Heart right ventricle (tissue), 16 donors: ENCODE data around the gene UBE2M. TPM values are rescaled to one million over a fixed set of nuclear protein-coding genes. Genes with fewer than 3 reads are reported as not detected.
"Not testable (repeated sequence)": the region's sequence is repeated elsewhere in the genome, so short reads cannot be mapped to it uniquely, and the experiment has no call there.

ENCODE experiments used
- ATAC-seq, 8 donors: fragments of 200-7000 bp; cut with Tn5 transposase; one replicate each; pipeline ENCODE4 v1.9.1; 2020; ENCODE audit warnings: mild to moderate bottlenecking in 8 of 8, moderate library complexity in 8 of 8, moderate number of reproducible peaks in 1 of 8
- DNase-seq, 2 donors: peaks; one replicate each; pipeline ENCODE4 v3.0.0-alpha.2; 2020
- H3K27ac ChIP-seq, 10 donors: fragments of 200-600 bp; sonication (generic) in 2 of 10; one replicate each; pipeline versions ENCODE4 v1.5.0 to v1.8.0; 2020 to 2022; ENCODE audit warnings: mild to moderate bottlenecking in 3 of 10
- H3K27me3 ChIP-seq, 7 donors: fragments of 200-600 bp; one replicate each; pipeline ENCODE4 v1.8.0; 2021 to 2022; ENCODE audit warnings: mild to moderate bottlenecking in 2 of 7
- H3K36me3 ChIP-seq, 9 donors: fragments of 200-600 bp; sonication (generic) in 1 of 9; one replicate each; pipeline versions ENCODE4 v1.5.0 to v1.8.0; 2020 to 2022; ENCODE audit warnings: mild to moderate bottlenecking in 2 of 9
- H3K4me1 ChIP-seq, 9 donors: fragments of 200-600 bp; sonication (generic) in 1 of 9; one replicate each; pipeline versions ENCODE4 v1.5.0 to v1.8.0; 2020 to 2022; ENCODE audit warnings: mild to moderate bottlenecking in 4 of 9
- H3K4me3 ChIP-seq, 10 donors: fragments of 200-600 bp; sonication (generic) in 2 of 10; one replicate each; pipeline versions ENCODE4 v1.5.0 to v1.8.0; 2020 to 2022; ENCODE audit warnings: mild to moderate bottlenecking in 7 of 10, moderate library complexity in 2 of 10
- H3K9me3 ChIP-seq, 11 donors: fragments of 200-600 bp in 10 of 11; sonication (generic) in 2 of 11; one replicate each; pipeline versions ENCODE4 v1.5.0 to v1.8.0; 2013 to 2022; ENCODE audit warnings: mild to moderate bottlenecking in 2 of 11, control low read depth in 1 of 11, moderate library complexity in 1 of 11
- WGBS, 2 donors: extraction: QIAGEN DNeasy Blood & Tissue Kit; methylation state at CpG; one replicate each; pipeline ENCODE4 v1.1.7; 2013; ENCODE audit warnings: inconsistent platforms in 1 of 2; 5-methylcytosine and 5-hydroxymethylcytosine counted together
- intact Hi-C, 10 donors: fragments of 100-400 bp; cut with DNase I; formaldehyde crosslinking; loops; one replicate each; pipeline versions ENCODE4 v1.11.1 to v1.14.2; 2022
- polyA plus RNA-seq, 2 donors: library from polyadenylated mRNA; stranded (reverse); fragments of 200-250 nt; gene quantifications; one replicate each; pipeline ENCODE4 v1.2.3, GENCODE V29; 2013
- total RNA-seq, 10 donors: library from RNA; stranded (reverse); fragmentation: NEBNext Ultra II Directional in 3 of 10; extraction: Animal tissue kit (Norgen Biotek cat#: 25700) in 3 of 10; gene quantifications; one replicate each; pipeline versions ENCODE4 v1.2.1 to v1.2.4, GENCODE V29; 2021 to 2023
- TF ChIP-seq, protein P1 (sequence below), 9 donors: fragments of 200-600 bp; sonication (generic) in 2 of 9; IDR thresholded peaks; one replicate each; pipeline versions ENCODE4 v1.5.0 to v1.8.0; 2021 to 2022; ENCODE audit warnings: antibody characterized with exemption in 9 of 9, mild to moderate bottlenecking in 5 of 9, moderate library complexity in 1 of 9
- donor health status: Arrhythmogenic right ventricular cardiomyopathy.
- donor health status: ischemic (EF 13 %, LVEDD 7.1; RV severe dilation, severe dysfunction).
- donor health status: healthy with polysubstance abuse.
- donor health status: DM: no; HTN: yes; CAD: no.
- donor health status: DM: no; HTN: no; CAD: no.
- donor health status: ischemic (EF 25% LVEDD 6.9; RV normal size, moderate dysfunction).
- donor health status: ischemic (EF 25% LVEDD 5.7; RV mildly dilated, moderate dysfunction).
- donor health status: healthy.
- donor health status: DM: yes; HTN: yes; CAD: no.
- donor health status: Ischemic cardiomyopathy.
- donor health status: ischemic (EF 35%, LVEDD 5.7; RV mildly dilated, moderate dysfunction).
- donor health status: nonischemic (EF 11% LVEDD 7.7; RV severe dilation, severe dysfunction).
- donor health status: DM: yes; HTN: yes; CAD: no.
- donor health status: PGD.
- donor health status: ischemic (EF 29% LVEDD 5.4; RV normal size, mild dysfunction).
- donor health status: nonischemic (EF 23%, LVEDD 6.1; RV moderate dilation, normal function).

The UBE2M gene
- total and polyA plus RNA-seq, 12 donors, result 45.4 to 146 (median 118) TPM

DNA sequence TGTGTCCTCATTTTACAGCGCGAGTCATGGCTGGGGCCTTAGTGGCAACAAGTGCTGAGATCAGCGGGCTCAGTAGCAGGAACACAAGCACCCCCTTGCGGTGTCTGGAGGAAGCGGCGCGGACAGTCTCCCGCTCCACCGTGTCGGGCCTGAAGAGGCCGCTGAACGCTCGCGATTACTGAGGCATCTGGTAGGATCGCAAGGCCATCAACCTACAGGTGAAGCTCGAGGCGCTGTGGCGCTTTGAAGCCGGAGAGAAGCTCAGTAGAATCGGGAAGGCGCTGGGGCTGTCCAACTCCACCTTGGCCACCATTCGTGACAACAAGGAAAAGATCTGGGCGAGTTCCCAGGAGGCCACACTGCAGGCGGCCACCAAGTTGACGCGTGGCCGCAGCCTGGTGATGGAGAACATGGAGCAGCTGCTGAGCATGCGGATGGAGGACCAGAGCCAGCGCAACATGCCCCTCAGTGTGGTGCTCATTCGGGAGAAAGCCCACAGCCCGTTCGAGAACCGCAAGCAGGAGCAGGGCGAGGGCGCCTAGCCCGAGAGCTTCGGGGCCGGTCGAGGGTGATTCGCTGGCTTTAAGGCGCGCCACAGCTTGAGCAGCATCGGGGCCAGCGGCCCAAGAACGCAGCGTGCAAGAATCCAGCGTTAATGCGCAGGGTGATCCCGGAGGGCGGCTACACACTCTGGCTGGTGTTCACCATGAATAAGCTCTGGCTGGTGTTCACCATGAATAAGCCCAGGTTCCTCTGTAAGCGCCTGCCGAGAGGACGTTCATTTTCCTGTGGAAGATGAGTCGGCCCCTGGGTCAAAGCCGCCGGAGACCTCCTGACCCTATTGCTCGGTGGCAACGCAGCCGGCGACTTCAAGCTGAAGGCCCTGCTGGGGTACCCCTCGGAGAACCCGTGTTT, 23.1 kb upstream of the UBE2M start:
- peaks cover 0 to 42% (median 10%) of the 10 kb centered on the region in 9 donors for H3K36me3 ChIP-seq
- H3K4me1 ChIP-seq, result peaks cover 0 to 20% (median 8%) of the 10 kb centered on the region in 9 donors
- TF ChIP-seq, protein P1, sequence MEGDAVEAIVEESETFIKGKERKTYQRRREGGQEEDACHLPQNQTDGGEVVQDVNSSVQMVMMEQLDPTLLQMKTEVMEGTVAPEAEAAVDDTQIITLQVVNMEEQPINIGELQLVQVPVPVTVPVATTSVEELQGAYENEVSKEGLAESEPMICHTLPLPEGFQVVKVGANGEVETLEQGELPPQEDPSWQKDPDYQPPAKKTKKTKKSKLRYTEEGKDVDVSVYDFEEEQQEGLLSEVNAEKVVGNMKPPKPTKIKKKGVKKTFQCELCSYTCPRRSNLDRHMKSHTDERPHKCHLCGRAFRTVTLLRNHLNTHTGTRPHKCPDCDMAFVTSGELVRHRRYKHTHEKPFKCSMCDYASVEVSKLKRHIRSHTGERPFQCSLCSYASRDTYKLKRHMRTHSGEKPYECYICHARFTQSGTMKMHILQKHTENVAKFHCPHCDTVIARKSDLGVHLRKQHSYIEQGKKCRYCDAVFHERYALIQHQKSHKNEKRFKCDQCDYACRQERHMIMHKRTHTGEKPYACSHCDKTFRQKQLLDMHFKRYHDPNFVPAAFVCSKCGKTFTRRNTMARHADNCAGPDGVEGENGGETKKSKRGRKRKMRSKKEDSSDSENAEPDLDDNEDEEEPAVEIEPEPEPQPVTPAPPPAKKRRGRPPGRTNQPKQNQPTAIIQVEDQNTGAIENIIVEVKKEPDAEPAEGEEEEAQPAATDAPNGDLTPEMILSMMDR (IDR thresholded peaks at IDR 0.05), result peak; percentile 84 to 99 (median 96)
- no peaks in the 10 kb centered on the region for H3K9me3 ChIP-seq
- DNase-seq (peak; percentile 88 to 89), ATAC-seq (peak; percentile 86 to 96 (median 93))
- intact Hi-C loops, result no loop called here
- no peak overlapping the region for H3K4me3 ChIP-seq
- H3K27ac ChIP-seq, result peak overlapping the region in 7 of 10 donors; percentile 20 to 78 (median 51)
- no peaks in the 10 kb centered on the region for H3K27me3 ChIP-seq
- whole genome bisulfite sequencing, 2 donors, result 65 to 69% methylated on average over 62 of the region's 62 CpGs

DNA sequence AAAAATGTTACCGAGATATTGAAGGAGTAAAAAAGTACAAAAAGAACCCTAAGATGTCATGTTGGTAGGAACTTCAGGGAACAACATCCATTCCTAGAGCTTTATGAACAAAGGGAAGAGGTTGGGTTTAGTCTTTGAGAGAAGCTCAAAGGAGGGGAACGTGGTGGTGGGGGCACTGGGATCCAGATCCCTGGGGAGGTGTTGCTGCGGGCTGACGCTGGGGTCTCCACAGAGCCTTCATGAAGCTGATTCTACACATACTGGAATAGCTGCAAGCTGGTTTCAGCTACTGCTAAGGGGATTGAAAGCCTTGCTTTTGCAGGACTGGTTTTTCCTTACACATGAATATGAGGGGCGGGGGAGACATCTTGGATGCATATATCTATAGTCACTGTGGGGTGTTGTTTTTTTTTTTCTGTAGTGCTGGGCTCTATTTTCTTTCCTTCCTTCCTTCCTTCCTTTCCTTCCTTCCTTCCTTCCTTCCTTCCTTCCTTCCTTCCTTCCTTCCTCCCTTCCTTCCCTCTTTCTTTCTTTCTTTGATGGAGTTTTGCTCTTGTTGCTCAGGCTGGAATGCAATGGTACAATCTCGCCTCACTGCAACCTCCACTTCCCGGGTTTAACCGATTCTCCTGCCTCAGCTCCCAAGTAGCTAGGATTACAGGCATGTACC, 21.2 kb upstream of the UBE2M start:
- Histone ChIP-seq H3K36me3 (peaks cover 0 to 41% (median 10%) of the 10 kb centered on the region in 9 donors), H3K4me1 (peaks cover 2 to 28% (median 9%) of the 10 kb centered on the region in 9 donors), H3K27me3 (no peaks in the 10 kb centered on the region), H3K9me3 (no peaks in the 10 kb centered on the region), H3K4me3 (no peak overlapping the region), H3K27ac (no peak overlapping the region)
- 88 to 91% methylated on average over 8 of the region's 8 CpGs for WGBS, 2 donors
- ATAC-seq, result no peak
- DNase-seq, result no peak
- TF ChIP-seq, protein P1 (IDR thresholded peaks at IDR 0.05), result no peak
- intact Hi-C loops, result no loop called here

DNA sequence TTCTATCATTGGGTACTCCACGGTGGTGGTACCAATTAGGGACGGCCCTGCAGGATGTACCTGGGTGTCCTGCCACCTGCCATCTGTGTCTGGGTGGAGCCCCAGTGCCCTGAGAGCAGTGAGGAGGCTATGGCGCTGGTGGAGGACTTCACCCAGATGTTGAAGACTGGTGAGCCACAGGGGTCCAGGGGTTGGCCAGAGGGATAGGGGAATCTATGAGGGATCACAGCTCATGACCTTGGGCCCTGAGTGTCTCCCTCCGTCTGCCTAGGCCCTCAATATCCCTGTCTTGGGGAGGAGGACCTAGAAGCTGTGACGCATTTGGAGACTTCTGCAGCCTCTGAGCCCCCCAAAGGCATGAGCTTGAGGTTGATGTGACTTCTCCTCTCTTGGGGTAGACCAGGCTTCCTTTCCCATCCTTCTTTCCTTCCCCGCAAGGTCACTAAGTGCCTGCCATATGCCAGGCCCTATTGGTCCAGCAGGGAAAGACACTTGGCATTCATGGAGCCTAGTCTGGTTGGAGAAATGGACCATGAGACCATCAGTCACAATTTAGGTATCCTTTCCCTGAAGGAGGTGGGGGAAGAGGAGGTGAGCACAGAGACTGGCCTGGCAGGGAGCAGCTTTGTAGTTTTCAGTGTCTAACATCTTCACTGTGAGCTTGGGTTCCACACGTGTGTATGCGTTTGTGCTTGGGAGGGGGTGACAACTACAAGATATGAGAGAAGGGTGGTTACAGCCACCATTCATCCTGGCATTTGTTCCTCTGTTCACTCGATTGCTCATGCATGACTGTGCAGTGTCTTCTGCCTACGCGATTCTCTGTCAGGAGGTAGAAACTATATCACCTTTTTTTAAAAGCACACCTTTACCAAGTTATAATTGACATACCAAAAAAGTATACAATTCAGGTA, 19.9 kb upstream of the UBE2M start:
- Histone ChIP-seq H3K36me3 (peaks cover 0 to 28% (median 4%) of the 10 kb centered on the region in 9 donors), H3K27me3 (no peaks in the 10 kb centered on the region), H3K4me1 (peaks cover 11 to 39% (median 15%) of the 10 kb centered on the region in 9 donors), H3K27ac (no peak overlapping the region), H3K9me3 (no peaks in the 10 kb centered on the region), H3K4me3 (no peak overlapping the region)
- WGBS, 2 donors, result 91% methylated on average over 11 of the region's 11 CpGs
- DNase-seq (no peak), ATAC-seq (no peak)
- intact Hi-C loops, result no loop called here
- TF ChIP-seq, protein P1 (IDR thresholded peaks at IDR 0.05), result no peak

DNA sequence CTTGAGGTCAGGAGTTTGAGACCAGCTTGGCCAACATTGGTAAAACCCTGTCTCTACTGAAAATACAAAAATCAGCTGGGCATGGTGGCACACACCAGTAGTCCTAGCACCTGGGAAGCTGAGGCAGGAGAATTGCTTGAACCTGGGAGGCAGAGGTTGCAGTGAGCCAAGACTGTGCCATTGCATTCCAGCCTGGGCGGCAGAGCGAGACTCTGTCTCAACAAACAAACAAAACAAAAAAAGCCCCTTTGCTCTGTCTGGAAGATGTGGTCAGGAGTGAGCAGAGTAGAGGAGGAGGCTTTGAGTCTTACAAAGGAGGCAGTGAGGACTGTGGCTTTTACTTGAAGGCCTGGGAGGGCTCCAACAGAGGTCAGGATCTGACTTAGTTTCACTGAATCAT, 19.2 kb upstream of the UBE2M start:
- 97 to 98% methylated on average over 2 of the region's 2 CpGs for WGBS, 2 donors
- ATAC-seq, H3K27ac ChIP-seq, H3K4me3 ChIP-seq, H3K27me3 ChIP-seq, DNase-seq, intact Hi-C loops, H3K9me3 ChIP-seq: not testable (repeated sequence)
- Histone ChIP-seq H3K36me3 (peaks cover 0 to 21% (median 4%) of the 10 kb centered on the region in 9 donors), H3K4me1 (peaks cover 11 to 39% (median 15%) of the 10 kb centered on the region in 9 donors)
